ENCODE measurements around the gene MLLT10. TPM values are rescaled to one million over a fixed set of nuclear protein-coding genes. Genes with fewer than 3 reads are reported as not detected.

Gene MLLT10
- total and polyA plus RNA-seq, 2 of the 8 experiments (the other 6 are each of a cell fraction or from before 2014, with no cell fraction given), result 53.1 to 62.1 TPM

GRCh38 chr10:21532694-21533466 lies 1.2 kb upstream of the MLLT10 start:
- Histone ChIP-seq H2BK15ac (ENCODE audit: low read length) (no peak overlapping the region), H3K9me3 (ENCODE audit: insufficient read depth in 2 of 2, low read depth in 1 of 2, low read length in 1 of 2) (no peaks in the 10 kb centered on the region), H3K36me3 (ENCODE audit: control insufficient read depth in 2 of 4, insufficient read depth in 4 of 4, low read length in 3 of 4) (peaks cover 0 to 14% (median 0%) of the 10 kb centered on the region in 4 experiments; a peak in 1 of 8 replicates), H3K4me2 (ENCODE audit: insufficient read depth in 1 of 2, low read depth in 2 of 2, low read length in 2 of 2) (peak overlapping the region; percentile 78 to 82), H2BK5ac (ENCODE audit: low read depth, low read length) (peak overlapping the region; percentile 90), H4K5ac (ENCODE audit: insufficient read length, low read depth, low read length) (peak overlapping the region; percentile 26), H3K4me1 (replicated peaks in 1 of 4; ENCODE audit: control insufficient read depth in 3 of 4, insufficient read depth in 4 of 4, low read length in 3 of 4) (peaks cover 0 to 11% (median 6%) of the 10 kb centered on the region in 4 experiments; a peak in 5 of 7 replicates), H3K9ac (replicated peaks in 1 of 4; ENCODE audit: extremely low read depth in 1 of 4, low read depth in 3 of 4, low read length in 3 of 4) (peak overlapping the region in 3 of 4 experiments; percentile 77 to 88 (median 87); a peak in 6 of 7 replicates), H3K23ac (ENCODE audit: insufficient read length) (no peak overlapping the region), H2BK120ac (replicated peaks; ENCODE audit: low read depth, low read length) (no peak overlapping the region), H3K27ac (ENCODE audit: low read depth, low read length) (peak overlapping the region; percentile 89), H4K91ac (replicated peaks; ENCODE audit: insufficient read length, low read length) (peak overlapping the region; percentile 86), H3K27me3 (replicated peaks in 1 of 4; ENCODE audit: control insufficient read depth in 3 of 4, extremely low read depth in 1 of 4, insufficient read depth in 3 of 4, low read length in 3 of 4) (no peaks in the 10 kb centered on the region), H4K8ac (ENCODE audit: extremely low read depth, insufficient read depth, low read length) (no peak overlapping the region; the same call in 1 of the 2 replicates), H3K4me3 (ENCODE audit: extremely low read depth in 1 of 4, insufficient read depth in 2 of 4, low read depth in 3 of 4, low read length in 4 of 4) (peak overlapping the region; percentile 38 to 67 (median 56)), H3K23me2 (ENCODE audit: low read depth, low read length) (peaks cover 6% of the 10 kb centered on the region; the same call in 1 of the 2 replicates), H3K56ac (replicated peaks; ENCODE audit: insufficient read length, low read depth, low read length) (peak overlapping the region; percentile 55), H3K79me1 (ENCODE audit: low read depth, low read length) (peaks cover 3% of the 10 kb centered on the region; the same call in 1 of the 2 replicates), H2AFZ (ENCODE audit: low read length) (no peak overlapping the region), H2BK12ac (ENCODE audit: low read depth, low read length) (peak overlapping the region; percentile 78; the same call in 1 of the 2 replicates), H2AK5ac (ENCODE audit: low read depth, low read length) (no peak overlapping the region), H3K18ac (ENCODE audit: extremely low read depth, low read length) (peak overlapping the region; percentile 73), H3K4ac (replicated peaks; ENCODE audit: insufficient read length, low read depth, low read length) (peak overlapping the region; percentile 25), H3K14ac (ENCODE audit: insufficient read length) (no peak overlapping the region), H4K20me1 (replicated peaks in 1 of 2; ENCODE audit: control insufficient read depth in 1 of 2, insufficient read depth in 2 of 2, low read length in 2 of 2) (no peaks in the 10 kb centered on the region), H2BK20ac (ENCODE audit: low read length) (no peak overlapping the region), H3K79me2 (ENCODE audit: control insufficient read depth in 1 of 2, insufficient read depth in 2 of 2, low read length in 2 of 2) (peaks cover 4 to 69% of the 10 kb centered on the region in 2 experiments; a peak in 3 of 4 replicates)
- TF ChIP-seq MAFK (IDR thresholded peaks at IDR 0.05; ENCODE audit: low read depth, low read length) (0 out of 2 replicates have a peak, but pooled peaks have one; percentile 9), CHD1 (IDR thresholded peaks at IDR 0.05; ENCODE audit: low read depth, low read length) (0 out of 2 replicates have a peak, but pooled peaks have one; percentile 7), RNF2 (IDR thresholded peaks at IDR 0.05; ENCODE audit: borderline replicate concordance, low read depth, low read length, missing control alignments, poor library complexity, severe bottlenecking) (no peak), CBX5 (IDR thresholded peaks at IDR 0.05; ENCODE audit: low read depth, low read length) (no peak), RAD21 (IDR thresholded peaks at IDR 0.05 in 1 of 2, conservative IDR thresholded peaks at IDR 0.05 in 1 of 2; ENCODE audit: low read depth in 2 of 2, low read length in 2 of 2) (0 out of 4 replicates have a peak, but pooled peaks of 1 of the 2 experiments have one; percentile 0)
- CTCF ChIA-PET (ENCODE audit: partially characterized antibody), result interaction anchor here (0.6 to 0.7 kb wide), 2 partner anchors 14 to 235 kb away, joined by 3 to 5 read pairs; no protein-coding TSS in a partner anchor
- DNase-seq (ENCODE audit: low read depth in 1 of 2, low spot score in 2 of 2) (no peak), FAIRE-seq (no peak)
- WGBS, 2 experiments (ENCODE audit: extremely low coverage in 1 of 2, insufficient coverage in 1 of 2, insufficient read length in 1 of 2, insufficient replicate concordance in 2 of 2, low coverage in 1 of 2, low lambda C conversion rate in 2 of 2, missing lambda C conversion rate in 1 of 2), result 46% methylated on average over 10 of the region's 10 CpGs; no CpG with 5 or more reads in 1 of the 2 experiments
- POLR2A ChIA-PET (ENCODE audit: partially characterized antibody), result interaction anchor here (0.9 to 2.8 kb wide), 14 partner anchors 7 to 187 kb away, joined by 3 to 18 read pairs (median 4); partner anchors contain the start of gene SKIDA1
